Stimulated activated memory B cell treated with anti-CD40 and anti-IgM and Interleukin-4, amounts not matched to agents 10 μg/mL and 1 μg/mL and 100 μg/mL, for 72 hours (primary cell): ENCODE results near the gene SDC3.

ENCODE experiments used
- ATAC-seq: fragments of 150-1000 bp; cut with Tn5 transposase; 2 replicates; pipeline ENCODE4 v1.10.0; 2021
- H3K27ac Mint-ChIP-seq: one replicate; pipeline ENCODE4 v1.8.0; 2022; ENCODE audit warnings: mild to moderate bottlenecking, mixed read lengths
- H3K27me3 Mint-ChIP-seq: one replicate; pipeline ENCODE4 v1.8.0; 2022; ENCODE audit warnings: mixed read lengths
- H3K36me3 Mint-ChIP-seq: one replicate; pipeline ENCODE4 v1.8.0; 2022; ENCODE audit warnings: mixed read lengths
- H3K4me1 Mint-ChIP-seq: one replicate; pipeline ENCODE4 v1.8.0; 2022; ENCODE audit warnings: mixed read lengths
- H3K4me3 Mint-ChIP-seq: one replicate; pipeline ENCODE4 v1.8.0; 2022; ENCODE audit warnings: mild to moderate bottlenecking, moderate library complexity, mixed read lengths
- H3K9me3 Mint-ChIP-seq: one replicate; pipeline ENCODE4 v1.8.0; 2022; ENCODE audit warnings: mixed read lengths

SDC3 gene

GRCh38 chr1:30847358-30847972 lies 61.1 kb downstream of the SDC3 start:
- peaks cover 72% of the 10 kb centered on the region for H3K27me3 Mint-ChIP-seq
- ATAC-seq = no peak

GRCh38 chr1:30846587-30846986 lies 62.0 kb downstream of the SDC3 start:
- no peaks in the 10 kb centered on the region for H3K36me3 Mint-ChIP-seq
- H3K4me1 Mint-ChIP-seq = peaks cover 5% of the 10 kb centered on the region
- no peaks in the 10 kb centered on the region for H3K9me3 Mint-ChIP-seq
- no peak for ATAC-seq
- peaks cover 81% of the 10 kb centered on the region for H3K27me3 Mint-ChIP-seq
- no peak overlapping the region for H3K27ac Mint-ChIP-seq
- no peak overlapping the region for H3K4me3 Mint-ChIP-seq

More at GRCh38 chr1:30847358-30847972, 61.1 kb downstream of the SDC3 start:
- no peak overlapping the region for H3K27ac Mint-ChIP-seq
- H3K9me3 Mint-ChIP-seq = no peaks in the 10 kb centered on the region
- H3K36me3 Mint-ChIP-seq = no peaks in the 10 kb centered on the region
- H3K4me1 Mint-ChIP-seq = peaks cover 5% of the 10 kb centered on the region
- no peak overlapping the region for H3K4me3 Mint-ChIP-seq

GRCh38 chr1:30845904-30846290 lies 62.7 kb downstream of the SDC3 start:
- Mint-ChIP-seq H3K36me3 (no peaks in the 10 kb centered on the region), H3K27ac (no peak overlapping the region), H3K4me3 (no peak overlapping the region), H3K9me3 (no peaks in the 10 kb centered on the region), H3K4me1 (peaks cover 5% of the 10 kb centered on the region), H3K27me3 (peaks cover 88% of the 10 kb centered on the region)
- no peak for ATAC-seq

- Mint-ChIP-seq H3K4me1 (peaks cover 5% of the 10 kb centered on the region), H3K36me3 (no peaks in the 10 kb centered on the region), H3K27me3 (peaks cover 93% of the 10 kb centered on the region), H3K4me3 (no peak overlapping the region), H3K9me3 (no peaks in the 10 kb centered on the region), H3K27ac (no peak overlapping the region)
- no peak for ATAC-seq
These were observed 63.2 kb downstream of the SDC3 start for GRCh38 chr1:30845237-30845903.

- peaks cover 94% of the 10 kb centered on the region for H3K27me3 Mint-ChIP-seq
- peaks cover 5% of the 10 kb centered on the region for H3K9me3 Mint-ChIP-seq
- peaks cover under 1% of the 10 kb centered on the region for H3K4me1 Mint-ChIP-seq
- ATAC-seq = no peak
- no peak overlapping the region for H3K27ac Mint-ChIP-seq
- H3K36me3 Mint-ChIP-seq = no peaks in the 10 kb centered on the region
- no peak overlapping the region for H3K4me3 Mint-ChIP-seq
These were observed 63.9 kb downstream of the SDC3 start for GRCh38 chr1:30844631-30845030.

- no peaks in the 10 kb centered on the region for H3K4me1 Mint-ChIP-seq
- H3K27me3 Mint-ChIP-seq = peaks cover 86% of the 10 kb centered on the region
- H3K36me3 Mint-ChIP-seq = no peaks in the 10 kb centered on the region
- ATAC-seq = no peak
- no peak overlapping the region for H3K4me3 Mint-ChIP-seq
- H3K27ac Mint-ChIP-seq = no peak overlapping the region
- H3K9me3 Mint-ChIP-seq = peaks cover 8% of the 10 kb centered on the region
These were observed 65.7 kb downstream of the SDC3 start for GRCh38 chr1:30842697-30843354.

- Mint-ChIP-seq H3K27ac (no peak overlapping the region), H3K4me3 (no peak overlapping the region), H3K36me3 (no peaks in the 10 kb centered on the region), H3K27me3 (peaks cover 68% of the 10 kb centered on the region), H3K4me1 (no peaks in the 10 kb centered on the region), H3K9me3 (peaks cover 8% of the 10 kb centered on the region)
- no peak for ATAC-seq
These were observed 67.5 kb downstream of the SDC3 start for GRCh38 chr1:30840904-30841598.

GRCh38 chr1:30839827-30840359 lies 68.7 kb downstream of the SDC3 start:
- H3K9me3 Mint-ChIP-seq = peaks cover 8% of the 10 kb centered on the region
- H3K27ac Mint-ChIP-seq = no peak overlapping the region
- H3K4me3 Mint-ChIP-seq = no peak overlapping the region
- no peaks in the 10 kb centered on the region for H3K36me3 Mint-ChIP-seq
- ATAC-seq = no peak
- H3K4me1 Mint-ChIP-seq = no peaks in the 10 kb centered on the region
- H3K27me3 Mint-ChIP-seq = peaks cover 60% of the 10 kb centered on the region

GRCh38 chr1:30838996-30839395 lies 69.6 kb downstream of the SDC3 start:
- Mint-ChIP-seq H3K27me3 (peaks cover 51% of the 10 kb centered on the region), H3K4me3 (no peak overlapping the region), H3K27ac (no peak overlapping the region), H3K4me1 (no peaks in the 10 kb centered on the region), H3K9me3 (peaks cover 8% of the 10 kb centered on the region), H3K36me3 (no peaks in the 10 kb centered on the region)
- ATAC-seq = no peak

GRCh38 chr1:30837653-30838052 lies 70.9 kb downstream of the SDC3 start:
- H3K4me1 Mint-ChIP-seq = no peaks in the 10 kb centered on the region
- H3K27me3 Mint-ChIP-seq = peaks cover 40% of the 10 kb centered on the region
- peaks cover 8% of the 10 kb centered on the region for H3K9me3 Mint-ChIP-seq
- H3K36me3 Mint-ChIP-seq = no peaks in the 10 kb centered on the region
- ATAC-seq = no peak
- H3K27ac Mint-ChIP-seq = no peak overlapping the region
- no peak overlapping the region for H3K4me3 Mint-ChIP-seq

GRCh38 chr1:30834253-30834652 lies 74.3 kb downstream of the SDC3 start:
- Mint-ChIP-seq H3K27ac (no peak overlapping the region), H3K36me3 (no peaks in the 10 kb centered on the region), H3K9me3 (peaks cover 4% of the 10 kb centered on the region), H3K4me1 (no peaks in the 10 kb centered on the region), H3K27me3 (peaks cover 28% of the 10 kb centered on the region), H3K4me3 (no peak overlapping the region)
- no peak for ATAC-seq

- peaks cover 4% of the 10 kb centered on the region for H3K9me3 Mint-ChIP-seq
- peaks cover 46% of the 10 kb centered on the region for H3K27me3 Mint-ChIP-seq
- H3K36me3 Mint-ChIP-seq = no peaks in the 10 kb centered on the region
- no peaks in the 10 kb centered on the region for H3K4me1 Mint-ChIP-seq
- no peak for ATAC-seq
- no peak overlapping the region for H3K4me3 Mint-ChIP-seq
- no peak overlapping the region for H3K27ac Mint-ChIP-seq
These were observed 78.0 kb downstream of the SDC3 start for GRCh38 chr1:30830537-30830936.

GRCh38 chr1:30829889-30830288 lies 78.7 kb downstream of the SDC3 start:
- Mint-ChIP-seq H3K9me3 (peaks cover 4% of the 10 kb centered on the region), H3K4me3 (no peak overlapping the region), H3K27me3 (peaks cover 52% of the 10 kb centered on the region)

GRCh38 chr1:30824736-30825429 lies 83.7 kb downstream of the SDC3 start:
- H3K27me3 Mint-ChIP-seq = peaks cover 65% of the 10 kb centered on the region
- no peak overlapping the region for H3K27ac Mint-ChIP-seq
- peaks cover 2% of the 10 kb centered on the region for H3K9me3 Mint-ChIP-seq
- no peak for ATAC-seq
- no peaks in the 10 kb centered on the region for H3K36me3 Mint-ChIP-seq
- no peak overlapping the region for H3K4me3 Mint-ChIP-seq
- H3K4me1 Mint-ChIP-seq = peaks cover 24% of the 10 kb centered on the region

More at GRCh38 chr1:30829889-30830288, 78.7 kb downstream of the SDC3 start:
- H3K27ac Mint-ChIP-seq = no peak overlapping the region
- peaks cover 5% of the 10 kb centered on the region for H3K4me1 Mint-ChIP-seq
- ATAC-seq = no peak
- no peaks in the 10 kb centered on the region for H3K36me3 Mint-ChIP-seq
